ENCODE data around the gene LANCL2. TPM values are rescaled to one million over a fixed set of nuclear protein-coding genes. Genes with fewer than 3 reads are reported as not detected.
"Not testable (repeated sequence)": the region's sequence is repeated elsewhere in the genome, so short reads cannot be mapped to it uniquely, and the experiment has no call there.

Gene LANCL2
- total RNA-seq, 1 experiment from 2014 or later = 14.3 TPM

DNA sequence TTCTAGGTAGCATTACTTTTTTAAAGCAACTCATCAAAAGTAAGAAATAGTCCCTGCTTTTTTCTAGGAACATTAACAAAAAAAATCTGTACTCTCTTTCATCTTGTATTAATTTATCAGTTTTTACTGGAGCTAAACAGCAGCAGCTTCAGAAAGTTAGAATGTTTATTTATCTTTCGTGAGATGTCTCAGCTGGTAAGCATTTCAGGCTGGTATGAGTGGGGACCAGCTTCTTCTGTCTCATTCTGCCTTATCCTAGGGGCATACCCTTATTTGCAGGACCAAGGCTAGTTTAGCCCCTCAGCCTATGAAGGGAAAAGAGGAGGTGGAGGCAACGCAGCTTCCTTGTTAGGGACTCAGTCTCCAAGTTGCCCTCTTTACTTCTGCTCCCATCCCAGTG, 35.1 kb downstream of the LANCL2 start:
- peaks cover 9% of the 10 kb centered on the region for H3K36me3 Mint-ChIP-seq (ENCODE audit: insufficient read depth, unreplicated experiment)
- no TSS peak for BruUV-seq (replicated peaks)
- no peaks in the 10 kb centered on the region for H3K27me3 Mint-ChIP-seq (ENCODE audit: insufficient read depth, unreplicated experiment)
- TF ChIP-seq CTCF (IDR thresholded peaks at IDR 0.05; ENCODE audit: unreplicated experiment) = no peak
- ChIA-PET POLR2A (no interaction called here), CTCF (interaction anchor here (0.6 to 2.1 kb wide), 5 partner anchors 9 to 626 kb away, joined by 4 to 8 read pairs (median 6); no protein-coding TSS in a partner anchor)
- intact Hi-C loops (cut with micrococcal nuclease) = no loop called here
- no peaks in the 10 kb centered on the region for H3K9me3 Mint-ChIP-seq (ENCODE audit: unreplicated experiment)
- no peak for DNase-seq (ENCODE audit: unreplicated experiment)
- no peak overlapping the region for H3K27ac Mint-ChIP-seq (ENCODE audit: low read depth, unreplicated experiment)
- no peak overlapping the region for H3K4me3 Mint-ChIP-seq (ENCODE audit: unreplicated experiment)
- H3K4me1 Mint-ChIP-seq (ENCODE audit: insufficient read depth, unreplicated experiment) = no peaks in the 10 kb centered on the region

GRCh38 chr7:55402506-55402905, 37.4 kb downstream of the LANCL2 start:
- H3K4me3 Mint-ChIP-seq (ENCODE audit: unreplicated experiment); BruUV-seq (replicated peaks); DNase-seq (ENCODE audit: unreplicated experiment); H3K4me1 Mint-ChIP-seq (ENCODE audit: insufficient read depth, unreplicated experiment); H3K27me3 Mint-ChIP-seq (ENCODE audit: insufficient read depth, unreplicated experiment); POLR2A ChIA-PET; intact Hi-C loops (cut with micrococcal nuclease); CTCF ChIA-PET; H3K9me3 Mint-ChIP-seq (ENCODE audit: unreplicated experiment); H3K27ac Mint-ChIP-seq (ENCODE audit: low read depth, unreplicated experiment): not testable (repeated sequence)
- H3K36me3 Mint-ChIP-seq (ENCODE audit: insufficient read depth, unreplicated experiment) = peaks cover 14% of the 10 kb centered on the region

DNA sequence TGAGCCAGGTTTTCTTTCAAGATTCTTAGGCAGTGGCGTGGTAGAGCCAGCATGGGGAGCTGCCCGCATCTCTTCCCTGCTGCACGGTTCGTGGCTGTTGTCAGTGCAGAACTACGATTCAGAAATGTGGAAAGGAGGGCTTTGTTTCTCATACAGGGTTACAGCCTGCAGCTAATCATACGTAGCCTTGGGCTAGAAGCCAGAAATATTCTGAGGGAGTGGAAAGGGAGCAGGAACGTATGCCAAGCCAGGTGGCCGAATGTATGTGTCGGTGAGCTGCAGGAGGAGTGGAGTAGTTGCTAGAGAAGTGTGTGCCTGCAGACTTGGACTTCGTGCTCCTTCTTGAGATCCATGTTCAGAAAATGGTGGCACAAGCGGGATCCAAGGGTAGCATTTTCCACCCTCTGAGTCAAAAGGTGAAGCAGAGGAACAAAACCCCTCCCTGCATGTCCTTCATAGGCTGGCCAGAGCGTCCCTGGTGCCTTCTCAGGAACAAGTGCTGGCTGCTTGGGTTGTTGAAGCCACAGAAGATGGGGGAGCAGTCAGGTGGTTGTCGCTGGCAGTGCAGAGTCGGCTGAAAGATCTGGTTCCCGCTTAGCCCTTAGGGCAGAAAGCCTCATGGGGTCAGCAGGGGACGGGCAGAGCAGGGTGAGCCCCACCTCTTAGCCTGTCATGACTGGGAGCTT, 40.9 kb downstream of the LANCL2 start:
- ChIA-PET POLR2A (no interaction called here), CTCF (interaction anchor here (1.1 to 2.6 kb wide), 4 partner anchors 10 to 632 kb away, joined by 3 to 11 read pairs (median 5); no protein-coding TSS in a partner anchor)
- no peak overlapping the region for H3K27ac Mint-ChIP-seq (ENCODE audit: low read depth, unreplicated experiment)
- intact Hi-C loops (cut with micrococcal nuclease) = no loop called here
- BruUV-seq (replicated peaks) = no TSS peak
- H3K9me3 Mint-ChIP-seq (ENCODE audit: unreplicated experiment) = no peaks in the 10 kb centered on the region
- H3K27me3 Mint-ChIP-seq (ENCODE audit: insufficient read depth, unreplicated experiment) = no peaks in the 10 kb centered on the region
- no peak for DNase-seq (ENCODE audit: unreplicated experiment)
- TF ChIP-seq CTCF (IDR thresholded peaks at IDR 0.05; ENCODE audit: unreplicated experiment) = no peak
- H3K4me1 Mint-ChIP-seq (ENCODE audit: insufficient read depth, unreplicated experiment) = no peaks in the 10 kb centered on the region
- no peak overlapping the region for H3K4me3 Mint-ChIP-seq (ENCODE audit: unreplicated experiment)
- peaks cover 14% of the 10 kb centered on the region for H3K36me3 Mint-ChIP-seq (ENCODE audit: insufficient read depth, unreplicated experiment)

DNA sequence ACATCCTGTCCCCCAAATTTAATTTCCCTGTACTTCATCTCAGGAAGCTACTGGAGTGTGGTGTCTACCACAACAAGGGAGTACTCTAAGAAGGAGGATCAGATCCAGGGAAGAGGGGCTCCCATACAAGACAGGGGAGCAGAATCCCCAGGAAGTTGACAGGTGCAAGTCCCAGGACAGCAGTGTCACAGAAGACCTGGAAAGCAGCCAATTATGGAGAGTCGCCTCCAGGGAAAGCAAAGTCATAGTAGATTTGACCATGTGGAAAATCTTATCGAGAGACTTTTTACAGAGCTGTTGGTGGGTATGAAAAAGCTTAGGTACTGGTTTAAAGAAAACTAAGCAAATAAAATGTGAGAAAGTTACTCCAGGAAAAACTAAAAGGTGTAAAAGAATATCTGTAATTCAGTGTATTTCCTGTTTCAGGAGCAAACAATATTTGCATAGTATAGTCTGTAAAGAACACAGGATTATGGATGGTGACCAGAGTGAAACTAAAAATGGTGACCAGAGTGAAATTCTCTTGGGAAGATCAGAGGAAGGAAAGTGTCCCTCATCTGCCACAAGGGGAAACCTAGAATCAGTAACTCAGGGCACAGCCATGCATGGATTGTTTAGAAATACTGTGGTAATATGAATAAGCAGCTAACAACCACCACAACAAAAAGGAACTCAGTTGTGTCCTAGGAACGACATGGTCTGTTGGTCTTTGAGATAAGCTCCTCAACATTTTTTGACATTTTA, 44.5 kb downstream of the LANCL2 start:
- Mint-ChIP-seq H3K4me3 (ENCODE audit: unreplicated experiment) (no peak overlapping the region), H3K27ac (ENCODE audit: low read depth, unreplicated experiment) (no peak overlapping the region), H3K36me3 (ENCODE audit: insufficient read depth, unreplicated experiment) (peaks cover 8% of the 10 kb centered on the region), H3K4me1 (ENCODE audit: insufficient read depth, unreplicated experiment) (no peaks in the 10 kb centered on the region), H3K9me3 (ENCODE audit: unreplicated experiment) (no peaks in the 10 kb centered on the region), H3K27me3 (ENCODE audit: insufficient read depth, unreplicated experiment) (no peaks in the 10 kb centered on the region)
- intact Hi-C loops (cut with micrococcal nuclease) = no loop called here
- no peak for TF ChIP-seq CTCF (IDR thresholded peaks at IDR 0.05; ENCODE audit: unreplicated experiment)
- DNase-seq (ENCODE audit: unreplicated experiment) = no peak
- no TSS peak for BruUV-seq (replicated peaks)
- ChIA-PET POLR2A (interaction anchor here (0.7 to 1.0 kb wide), 3 partner anchors 10 to 108 kb away, joined by 3 read pairs; no protein-coding TSS in a partner anchor), CTCF (interaction anchor here (0.7 to 3.6 kb wide), 8 partner anchors 10 to 199 kb away, joined by 3 to 22 read pairs (median 4); no protein-coding TSS in a partner anchor)

All from MCF 10A (cell line).